ENCODE measurements around the gene PRKRA. TPM values are rescaled to one million over a fixed set of nuclear protein-coding genes. Genes with fewer than 3 reads are reported as not detected.
"Not testable (repeated sequence)": the region's sequence is repeated elsewhere in the genome, so short reads cannot be mapped to it uniquely, and the experiment has no call there.

The PRKRA gene
- total RNA-seq, 6 experiments from 2014 or later = 30.4 to 38.3 (median 33.7) TPM

DNA sequence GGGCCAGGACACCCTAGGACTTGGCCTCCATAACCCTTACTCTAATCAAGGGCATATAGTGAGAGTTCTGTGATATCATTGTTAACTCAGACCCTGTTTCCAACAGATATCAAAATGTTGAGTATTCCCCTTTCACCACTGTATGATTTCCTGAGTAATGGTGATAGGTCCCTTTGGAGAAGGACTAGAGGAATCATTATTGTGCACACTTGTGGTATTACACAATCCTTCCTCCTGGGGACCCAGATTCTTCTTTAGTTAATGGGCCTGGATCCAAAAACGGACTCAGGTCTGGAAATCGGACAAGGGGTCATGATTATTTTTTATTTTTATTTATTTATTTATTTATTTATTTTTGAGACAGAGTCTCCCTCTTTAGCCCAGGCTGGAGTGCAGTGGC lies 23.5 kb downstream of the PRKRA start:
- no peak for TF ChIP-seq CTCF (IDR thresholded peaks at IDR 0.05)
- no peaks in the 10 kb centered on the region; the same call in 1 of the 2 replicates for H3K9me3 Mint-ChIP-seq
- no peak overlapping the region for H3K4me3 Mint-ChIP-seq
- peaks cover 30% of the 10 kb centered on the region for H3K36me3 Mint-ChIP-seq (ENCODE audit: low read depth)
- H3K27ac Mint-ChIP-seq = no peak overlapping the region
- H3K4me1 Mint-ChIP-seq (ENCODE audit: low read depth) = peaks cover 14% of the 10 kb centered on the region
- DNase-seq = no peak
- no peaks in the 10 kb centered on the region for H3K27me3 Mint-ChIP-seq (ENCODE audit: insufficient read depth)

DNA sequence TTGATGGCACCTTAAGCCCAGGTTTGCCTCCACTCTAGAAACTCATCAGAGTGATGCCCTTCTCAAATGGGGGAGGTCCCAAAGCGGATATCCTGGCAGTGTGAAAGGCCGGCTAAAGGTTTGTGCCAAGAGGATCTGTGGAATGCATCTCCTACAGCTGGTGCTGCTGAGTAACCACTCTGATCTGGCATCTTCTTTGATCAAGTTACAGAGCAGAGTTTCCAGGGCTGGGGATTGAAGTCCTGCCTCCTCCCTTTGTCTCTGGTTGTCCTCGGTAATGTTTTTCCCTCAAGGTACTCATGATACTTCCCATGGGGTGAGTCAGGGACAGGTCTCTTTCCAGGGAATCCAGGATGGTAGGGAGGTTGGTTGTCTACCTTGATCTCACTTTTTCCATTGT lies 24.6 kb downstream of the PRKRA start:
- H3K36me3 Mint-ChIP-seq (ENCODE audit: low read depth) = peaks cover 23% of the 10 kb centered on the region
- peak overlapping the region; percentile 17; the same call in 1 of the 2 replicates for H3K27ac Mint-ChIP-seq
- H3K9me3 Mint-ChIP-seq = no peaks in the 10 kb centered on the region; the same call in 1 of the 2 replicates
- H3K4me3 Mint-ChIP-seq = no peak overlapping the region
- peaks cover 14% of the 10 kb centered on the region for H3K4me1 Mint-ChIP-seq (ENCODE audit: low read depth)
- DNase-seq = peak; percentile 13
- H3K27me3 Mint-ChIP-seq (ENCODE audit: insufficient read depth) = no peaks in the 10 kb centered on the region
- TF ChIP-seq CTCF (IDR thresholded peaks at IDR 0.05) = no peak

GRCh38 chr2:178425255-178425827 lies 25.6 kb downstream of the PRKRA start:
- peaks cover 18% of the 10 kb centered on the region for H3K36me3 Mint-ChIP-seq (ENCODE audit: low read depth)
- H3K27me3 Mint-ChIP-seq (ENCODE audit: insufficient read depth) = no peaks in the 10 kb centered on the region
- DNase-seq = no peak
- TF ChIP-seq CTCF (IDR thresholded peaks at IDR 0.05) = no peak
- H3K4me3 Mint-ChIP-seq = no peak overlapping the region
- H3K4me1 Mint-ChIP-seq (ENCODE audit: low read depth) = peaks cover 14% of the 10 kb centered on the region
- no peak overlapping the region for H3K27ac Mint-ChIP-seq
- H3K9me3 Mint-ChIP-seq = no peaks in the 10 kb centered on the region; the same call in 1 of the 2 replicates

GRCh38 chr2:178423746-178424145 lies 27.2 kb downstream of the PRKRA start:
- not testable (repeated sequence) for H3K4me3 Mint-ChIP-seq; H3K27ac Mint-ChIP-seq; H3K9me3 Mint-ChIP-seq; H3K36me3 Mint-ChIP-seq (ENCODE audit: low read depth); H3K27me3 Mint-ChIP-seq (ENCODE audit: insufficient read depth); DNase-seq
- H3K4me1 Mint-ChIP-seq (ENCODE audit: low read depth) = peaks cover 20% of the 10 kb centered on the region

GRCh38 chr2:178422097-178422496 lies 28.9 kb downstream of the PRKRA start:
- H3K27ac Mint-ChIP-seq = no peak overlapping the region
- H3K4me1 Mint-ChIP-seq (ENCODE audit: low read depth) = peaks cover 22% of the 10 kb centered on the region
- H3K4me3 Mint-ChIP-seq = no peak overlapping the region
- peaks cover 1% of the 10 kb centered on the region; the same call in 1 of the 2 replicates for H3K27me3 Mint-ChIP-seq (ENCODE audit: insufficient read depth)
- no peaks in the 10 kb centered on the region; the same call in 1 of the 2 replicates for H3K9me3 Mint-ChIP-seq
- H3K36me3 Mint-ChIP-seq (ENCODE audit: low read depth) = peaks cover 4% of the 10 kb centered on the region; the same call in 1 of the 2 replicates
- no peak for DNase-seq
- no peak for TF ChIP-seq CTCF (IDR thresholded peaks at IDR 0.05)

- no peak overlapping the region for H3K27ac Mint-ChIP-seq
- peaks cover 10% of the 10 kb centered on the region; the same call in 1 of the 2 replicates for H3K4me1 Mint-ChIP-seq (ENCODE audit: low read depth)
- TF ChIP-seq CTCF (IDR thresholded peaks at IDR 0.05) = no peak
- H3K27me3 Mint-ChIP-seq (ENCODE audit: insufficient read depth) = peaks cover 1% of the 10 kb centered on the region; the same call in 1 of the 2 replicates
- no peaks in the 10 kb centered on the region; the same call in 1 of the 2 replicates for H3K9me3 Mint-ChIP-seq
- no peak overlapping the region for H3K4me3 Mint-ChIP-seq
- no peaks in the 10 kb centered on the region for H3K36me3 Mint-ChIP-seq (ENCODE audit: low read depth)
- no peak for DNase-seq
Observed at GRCh38 chr2:178420463-178420999, 30.4 kb downstream of the PRKRA start.

Data from HFFc6 (cell line).